Measurements from ENCODE around the gene CRCP.

- TF ChIP-seq, protein P1, sequence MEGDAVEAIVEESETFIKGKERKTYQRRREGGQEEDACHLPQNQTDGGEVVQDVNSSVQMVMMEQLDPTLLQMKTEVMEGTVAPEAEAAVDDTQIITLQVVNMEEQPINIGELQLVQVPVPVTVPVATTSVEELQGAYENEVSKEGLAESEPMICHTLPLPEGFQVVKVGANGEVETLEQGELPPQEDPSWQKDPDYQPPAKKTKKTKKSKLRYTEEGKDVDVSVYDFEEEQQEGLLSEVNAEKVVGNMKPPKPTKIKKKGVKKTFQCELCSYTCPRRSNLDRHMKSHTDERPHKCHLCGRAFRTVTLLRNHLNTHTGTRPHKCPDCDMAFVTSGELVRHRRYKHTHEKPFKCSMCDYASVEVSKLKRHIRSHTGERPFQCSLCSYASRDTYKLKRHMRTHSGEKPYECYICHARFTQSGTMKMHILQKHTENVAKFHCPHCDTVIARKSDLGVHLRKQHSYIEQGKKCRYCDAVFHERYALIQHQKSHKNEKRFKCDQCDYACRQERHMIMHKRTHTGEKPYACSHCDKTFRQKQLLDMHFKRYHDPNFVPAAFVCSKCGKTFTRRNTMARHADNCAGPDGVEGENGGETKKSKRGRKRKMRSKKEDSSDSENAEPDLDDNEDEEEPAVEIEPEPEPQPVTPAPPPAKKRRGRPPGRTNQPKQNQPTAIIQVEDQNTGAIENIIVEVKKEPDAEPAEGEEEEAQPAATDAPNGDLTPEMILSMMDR (conservative IDR thresholded peaks at IDR 0.05), result no peak
- no peak for TF ChIP-seq EZH2 (IDR thresholded peaks at IDR 0.05; ENCODE audit: low read depth)
Observed at GRCh38 chr7:66189695-66190503, 75.3 kb downstream of the CRCP start.

Measured in PC-9 (cell line).